GM21381 (cell line): Measurements from ENCODE around the gene DSG1.
"Not testable (repeated sequence)": the region's sequence is repeated elsewhere in the genome, so short reads cannot be mapped to it uniquely, and the experiment has no call there.

Experiments used
- ATAC-seq: cut with Tn5 transposase; IDR thresholded peaks from one replicate; pipeline ENCODE4 v1.9.1; 2021; ENCODE audit warnings: mild to moderate bottlenecking, moderate library complexity; ENCODE audit not compliant: unreplicated experiment

DSG1 gene

DNA sequence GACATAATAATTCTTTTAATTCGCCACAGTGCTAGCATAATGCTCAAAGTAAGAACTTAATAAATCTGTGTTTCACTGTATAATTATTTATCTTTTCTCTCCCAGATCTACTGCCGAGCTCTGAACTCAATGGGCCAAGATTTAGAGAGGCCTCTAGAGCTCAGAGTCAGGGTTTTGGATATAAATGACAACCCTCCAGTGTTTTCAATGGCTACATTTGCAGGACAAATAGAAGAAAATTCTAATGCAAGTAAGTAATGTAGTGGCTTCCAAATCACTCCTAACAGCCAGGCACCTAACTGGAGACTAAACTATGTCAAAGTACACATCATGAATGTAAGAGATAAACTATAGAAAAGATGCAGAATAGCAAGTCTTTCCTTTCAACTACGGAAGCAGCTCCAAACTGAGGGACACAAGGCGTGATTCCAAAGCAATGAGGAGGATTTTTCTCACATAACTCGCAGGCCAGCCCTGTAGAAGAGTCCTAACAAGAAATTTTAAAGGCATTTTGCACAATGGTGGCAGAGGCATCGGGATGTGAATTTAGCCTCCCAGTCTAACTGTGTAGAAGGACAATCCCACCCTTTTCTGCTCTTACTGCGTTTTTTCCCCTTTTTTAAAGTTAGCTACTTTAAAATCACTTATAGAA is 12.0 kb downstream of the DSG1 start:
- ATAC-seq = no peak

DNA sequence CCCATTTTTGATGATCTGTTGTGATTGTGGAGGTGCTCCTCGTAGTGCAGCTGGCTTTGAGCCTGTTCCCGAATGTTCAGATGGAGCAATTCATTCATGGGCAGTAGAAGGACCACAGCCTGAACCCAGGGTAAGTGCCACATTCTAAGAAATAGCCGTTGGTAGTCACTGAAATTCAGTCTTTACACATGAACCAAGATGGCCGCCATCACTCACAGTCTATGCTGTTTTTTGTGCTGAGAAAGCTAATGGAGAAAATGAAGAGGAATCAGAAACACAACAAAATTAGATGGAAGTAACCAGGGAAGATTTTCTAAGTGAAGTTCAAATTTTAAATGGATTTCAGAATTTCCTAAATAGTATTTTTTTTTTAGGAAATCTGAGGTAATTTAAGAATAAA is 25.5 kb downstream of the DSG1 start:
- no peak for ATAC-seq

DNA sequence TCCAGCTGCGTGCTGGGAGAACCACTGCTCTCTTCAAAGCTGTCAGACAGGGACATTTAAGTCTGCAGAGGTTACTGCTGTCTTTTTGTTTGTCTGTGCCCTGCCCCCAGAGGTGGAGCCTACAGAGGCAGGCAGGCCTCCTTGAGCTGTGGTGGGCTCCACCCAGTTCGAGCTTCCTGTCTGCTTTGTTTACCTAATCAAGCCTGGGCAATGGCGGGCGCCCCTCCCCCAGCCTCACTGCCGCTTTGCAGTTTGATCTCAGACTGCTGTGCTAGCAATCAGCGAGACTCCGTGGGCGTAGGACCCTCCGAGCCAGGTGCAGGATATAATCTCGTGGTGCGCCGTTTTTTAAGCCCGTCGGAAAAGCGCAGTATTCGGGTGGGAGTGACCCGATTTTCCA is 35.4 kb downstream of the DSG1 start:
- ATAC-seq = not testable (repeated sequence)

DNA sequence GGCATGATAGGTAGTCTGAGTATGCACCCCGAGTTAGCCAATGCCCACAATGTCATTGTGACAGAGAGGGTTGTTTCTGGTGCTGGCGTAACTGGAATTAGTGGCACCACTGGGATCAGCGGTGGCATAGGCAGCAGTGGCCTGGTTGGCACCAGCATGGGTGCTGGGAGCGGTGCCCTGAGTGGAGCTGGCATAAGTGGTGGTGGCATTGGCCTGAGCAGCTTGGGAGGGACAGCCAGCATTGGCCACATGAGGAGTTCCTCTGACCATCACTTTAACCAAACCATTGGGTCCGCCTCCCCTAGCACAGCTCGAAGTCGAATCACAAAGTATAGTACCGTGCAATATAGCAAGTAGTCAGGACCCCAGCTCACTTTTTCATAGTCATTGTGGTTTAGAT is 37.0 kb downstream of the DSG1 start:
- ATAC-seq = no peak

DNA sequence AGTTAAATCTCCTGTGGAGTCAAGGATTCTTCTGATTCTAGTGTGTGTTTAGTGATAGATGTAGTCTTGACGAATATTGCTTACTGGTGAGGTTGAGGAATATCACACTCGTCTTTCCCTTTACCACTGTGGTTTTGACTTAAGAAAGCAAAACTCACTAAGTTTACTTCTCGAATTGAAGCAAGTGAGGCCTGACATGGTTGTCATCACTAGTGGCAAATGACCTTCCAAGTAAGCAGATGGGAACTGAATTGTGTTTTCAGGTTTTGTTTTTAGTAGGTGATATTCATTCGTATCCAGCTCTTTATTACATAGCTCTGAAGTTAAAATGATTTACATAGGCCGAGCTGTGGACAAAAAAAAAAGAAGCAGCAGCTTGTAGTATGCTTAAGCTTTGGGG is 38.1 kb downstream of the DSG1 start:
- no peak for ATAC-seq

DNA sequence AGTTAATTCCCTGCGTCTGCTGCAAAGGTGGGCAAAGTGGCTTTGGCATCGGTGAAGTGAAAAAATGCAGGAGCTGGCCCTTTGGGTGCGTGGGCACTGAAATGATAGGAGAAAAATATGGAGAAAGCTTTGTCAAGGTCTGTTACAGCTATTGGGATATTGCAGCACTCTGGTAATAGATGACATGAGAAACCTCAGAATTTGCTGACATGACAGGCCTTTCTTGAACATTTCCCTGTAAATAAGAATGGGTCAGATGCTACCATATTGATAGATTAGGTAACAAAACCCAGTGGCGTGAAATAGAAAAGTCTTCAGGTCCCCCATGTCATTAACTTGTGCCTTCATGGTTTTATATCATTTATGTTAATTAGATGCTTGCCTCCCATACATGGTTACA is 46.2 kb downstream of the DSG1 start:
- ATAC-seq = no peak

DNA sequence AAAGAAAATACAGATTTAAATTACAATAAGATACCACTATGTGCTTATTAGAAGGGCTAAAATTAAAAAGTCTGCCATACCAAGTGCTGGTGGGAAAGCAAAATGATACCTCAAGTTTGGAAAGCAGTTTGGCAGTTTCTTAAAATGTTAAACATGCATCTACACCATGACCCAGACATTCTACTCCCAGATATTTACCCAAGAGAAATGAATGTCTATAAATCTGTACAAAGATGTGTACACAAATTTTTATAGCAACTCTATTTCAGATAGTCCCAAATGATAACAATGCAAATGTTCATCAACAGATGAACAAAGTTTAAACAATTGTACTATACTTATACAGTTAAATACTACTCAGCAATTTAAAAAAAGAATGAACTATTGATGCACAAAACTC is 51.5 kb downstream of the DSG1 start:
- no peak for ATAC-seq

DNA sequence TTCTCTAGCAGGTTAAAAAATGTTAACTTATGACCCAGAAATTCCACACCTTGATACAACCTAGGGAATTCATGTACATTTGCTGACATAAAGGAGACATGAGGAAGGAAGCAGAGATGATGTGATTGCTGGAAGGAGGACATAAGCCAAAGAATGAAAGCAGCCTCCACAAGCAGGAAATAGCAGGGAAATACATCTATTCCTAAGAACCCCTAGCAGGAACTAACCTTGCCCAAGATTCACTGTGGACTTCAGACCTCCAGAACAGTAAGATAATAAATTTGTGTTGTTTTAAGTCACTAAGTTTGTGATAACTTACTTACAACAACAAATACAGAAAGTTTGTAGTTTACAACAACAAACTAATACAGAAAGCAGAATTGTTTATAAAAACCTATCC is 54.0 kb downstream of the DSG1 start:
- ATAC-seq = no peak

DNA sequence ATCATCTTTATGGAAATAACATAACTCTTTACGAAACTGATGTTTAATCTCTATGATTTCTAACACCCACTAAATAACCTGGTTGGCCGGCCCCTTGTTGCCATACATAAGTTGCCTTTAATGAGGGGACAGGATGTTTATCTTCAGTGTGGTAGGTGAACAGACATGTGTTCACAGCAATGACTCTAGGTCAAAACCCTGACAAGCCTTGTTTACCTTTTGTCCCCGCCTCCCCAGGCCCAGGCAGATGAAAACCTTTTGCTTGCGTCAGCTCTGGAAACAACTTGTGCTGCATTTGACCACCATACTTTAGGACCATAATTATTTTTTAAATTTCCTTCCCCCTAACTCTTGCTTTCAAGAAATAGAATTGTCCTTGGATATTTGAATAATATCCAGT is 55.7 kb downstream of the DSG1 start:
- ATAC-seq = no peak

DNA sequence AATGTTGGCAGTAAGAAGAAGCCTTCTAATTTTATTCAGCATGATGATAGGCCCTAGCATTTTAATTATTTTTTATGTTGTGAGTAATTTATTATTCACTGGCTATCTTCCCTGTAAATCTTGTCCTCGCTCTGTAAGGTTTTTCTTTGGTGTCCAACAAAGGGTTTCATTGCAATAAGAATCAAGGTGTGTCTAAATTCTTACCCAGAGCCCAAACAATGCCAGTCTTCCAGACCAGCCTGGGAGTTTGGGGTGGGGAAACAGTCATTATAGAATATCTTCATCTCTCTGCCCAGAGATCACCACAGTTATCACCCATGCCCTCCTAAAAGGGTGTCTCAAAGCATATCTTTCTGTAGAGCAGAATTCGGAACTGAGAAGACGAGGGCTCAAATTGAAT is 58.5 kb downstream of the DSG1 start, which contains the start of gene DSG4:
TSS of gene DSG4 (plus strand) at position 301 of the 400 bp plus-strand sequence. CDS start 135 bp downstream, outside the sequence.
- no peak for ATAC-seq

DNA sequence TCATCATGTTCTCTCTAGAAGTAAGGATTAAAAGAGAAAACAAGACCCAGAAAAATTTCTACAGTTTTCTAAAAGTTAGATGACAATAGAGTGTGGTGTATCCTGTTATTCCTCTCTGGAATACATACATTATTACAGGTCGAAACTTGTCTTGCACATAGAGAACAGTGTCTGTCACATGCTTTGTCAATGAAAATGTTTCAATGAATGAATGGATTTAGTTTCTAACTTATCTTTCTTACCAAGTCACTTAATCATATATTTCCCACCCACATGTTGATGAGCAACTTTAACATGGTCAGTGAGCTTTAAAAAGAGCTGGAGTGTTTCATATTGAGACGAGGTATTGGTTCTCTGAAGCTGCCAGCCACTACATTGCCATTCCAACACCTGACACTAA is 63.0 kb downstream of the DSG1 start:
- ATAC-seq = no peak

DNA sequence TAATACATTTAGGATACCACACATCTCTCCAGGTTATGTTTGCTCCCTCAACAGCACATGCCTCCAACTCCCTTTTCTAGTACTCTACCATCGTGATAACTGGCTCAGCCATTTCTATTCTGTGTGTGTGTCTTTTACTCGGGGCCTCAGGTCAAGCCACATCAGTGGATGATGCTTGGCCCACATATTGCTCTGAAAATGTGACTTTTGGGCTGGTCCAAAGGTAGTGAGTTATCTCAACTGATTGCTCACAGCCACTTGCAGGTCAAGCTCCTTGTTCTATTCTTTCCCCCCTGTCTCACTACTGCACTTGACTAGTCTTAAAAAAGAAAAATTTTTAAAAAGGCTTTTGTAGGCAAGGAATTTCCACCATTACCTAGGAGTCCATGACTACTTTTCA is 64.1 kb downstream of the DSG1 start:
- ATAC-seq = no peak

DNA sequence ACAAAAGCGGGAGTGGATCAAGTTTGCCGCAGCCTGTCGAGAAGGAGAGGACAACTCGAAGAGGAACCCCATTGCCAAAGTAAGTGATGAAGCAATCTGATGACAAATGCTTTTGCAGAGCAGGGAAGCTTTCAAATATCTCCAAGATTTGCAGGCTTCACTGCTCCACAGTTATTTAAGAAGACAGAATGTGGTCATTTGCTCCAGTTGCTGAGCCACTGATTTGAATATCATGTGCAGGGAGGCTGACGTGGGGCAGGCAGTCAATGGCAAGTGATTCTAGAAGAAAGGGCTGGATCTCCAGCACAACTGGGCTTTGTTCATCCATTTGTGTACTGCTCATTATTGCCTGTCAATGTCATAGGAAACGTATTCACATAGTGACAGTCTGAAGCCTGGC is 68.8 kb downstream of the DSG1 start:
- ATAC-seq = no peak

DNA sequence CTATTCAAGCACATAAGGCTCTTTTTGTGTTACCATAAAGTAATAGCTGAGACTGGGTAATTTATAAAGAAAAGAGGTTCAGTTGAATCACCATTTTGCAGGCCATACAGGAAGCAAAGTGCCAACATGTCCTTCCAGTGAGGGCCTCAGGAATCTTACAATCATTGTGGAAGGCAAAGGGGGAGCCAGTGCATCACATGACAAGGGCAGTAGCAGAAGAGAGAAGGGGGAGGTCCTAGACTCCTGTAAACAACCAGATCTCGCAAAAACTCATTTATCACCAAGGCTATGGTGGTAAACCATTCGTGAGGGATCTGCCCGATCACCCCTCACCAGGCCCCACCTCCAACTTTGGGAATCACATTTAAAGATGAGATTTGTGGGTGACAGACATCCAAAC is 75.3 kb downstream of the DSG1 start:
- ATAC-seq = no peak

DNA sequence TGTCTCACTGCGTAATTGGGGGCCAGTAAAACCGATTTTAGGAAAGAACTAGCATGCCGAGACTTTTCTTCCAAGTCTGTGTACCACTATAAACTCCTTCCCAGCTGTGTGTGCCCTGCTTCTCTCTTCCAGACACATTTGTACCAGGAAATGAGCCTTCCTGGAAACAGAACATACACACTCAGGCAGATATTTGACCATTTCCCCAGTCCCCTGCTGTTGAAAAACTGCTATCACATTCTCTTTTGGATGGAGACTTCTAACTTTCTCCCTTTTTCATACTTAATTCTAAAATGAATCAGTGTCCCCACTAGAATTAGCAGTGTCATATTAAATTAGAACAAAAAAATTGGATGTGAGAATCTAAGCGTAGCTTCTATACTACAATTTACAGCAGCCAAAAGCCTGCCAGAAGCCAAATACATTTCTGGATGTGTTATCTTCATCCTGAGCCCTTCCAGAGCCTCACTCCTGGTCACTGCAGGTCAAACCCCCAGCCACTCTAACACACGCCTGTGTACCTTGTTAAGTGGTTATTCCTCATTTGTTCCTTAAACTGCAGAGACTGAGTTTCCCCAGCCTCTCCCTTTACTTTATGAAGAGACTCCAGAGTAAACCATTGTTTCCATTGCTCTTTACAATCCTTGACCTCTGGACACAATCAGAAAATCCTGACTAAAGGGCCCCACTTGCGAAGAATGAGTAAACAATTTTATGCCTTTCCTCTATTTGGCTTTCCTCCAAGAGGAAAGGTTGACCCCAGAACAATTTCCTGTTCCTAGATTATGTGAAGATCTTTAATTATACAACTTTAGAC is 79.0 kb downstream of the DSG1 start:
- ATAC-seq = no peak

DNA sequence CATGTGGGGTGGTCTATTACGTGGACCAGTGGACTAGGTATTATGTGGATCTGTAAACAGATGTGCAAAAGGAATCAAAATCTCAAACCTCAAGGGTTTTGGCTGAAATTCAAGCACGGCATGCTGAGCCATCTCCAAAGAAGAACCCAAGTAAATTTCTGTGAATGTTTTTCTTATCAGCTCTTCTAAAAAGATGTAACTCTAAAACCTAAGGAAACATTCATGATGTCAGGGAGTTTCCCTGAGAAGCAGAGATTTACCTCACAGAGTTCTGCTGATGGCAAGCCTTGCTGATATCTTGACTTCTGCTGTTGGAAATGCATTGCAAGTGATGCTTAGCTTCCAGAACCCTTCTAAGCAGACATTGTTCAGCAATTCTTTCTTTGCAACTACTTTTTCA is 80.2 kb downstream of the DSG1 start:
- no peak for ATAC-seq

DNA sequence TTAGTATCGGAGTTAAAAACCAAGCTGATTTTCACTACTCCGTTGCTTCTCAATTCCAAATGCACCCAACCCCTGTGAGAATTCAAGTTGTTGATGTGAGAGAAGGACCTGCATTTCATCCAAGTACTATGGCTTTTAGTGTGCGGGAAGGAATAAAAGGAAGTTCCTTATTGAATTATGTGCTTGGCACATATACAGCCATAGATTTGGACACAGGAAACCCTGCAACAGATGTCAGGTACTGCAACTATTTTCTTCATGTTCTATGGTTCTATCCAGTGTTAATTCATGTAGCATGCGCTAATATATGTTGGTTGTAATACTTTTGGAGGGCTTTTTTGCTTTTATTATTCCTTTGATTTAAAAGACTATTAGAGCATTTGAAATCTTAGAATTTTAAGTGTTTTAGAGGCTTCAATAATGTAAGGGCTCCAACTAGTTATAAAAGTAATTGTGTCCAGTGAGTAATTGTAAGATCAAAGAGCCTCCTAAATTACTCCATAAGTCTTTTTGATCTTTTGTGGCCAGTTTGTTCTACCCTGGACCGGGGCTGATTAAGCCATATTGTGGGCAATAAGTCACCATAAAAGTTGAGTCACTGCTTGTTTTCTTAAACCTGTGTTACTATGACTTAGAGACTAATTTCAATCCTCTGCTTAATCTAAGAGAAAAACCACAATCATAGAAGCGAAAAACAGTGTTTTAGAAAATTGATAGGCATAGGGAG is 81.5 kb downstream of the DSG1 start:
- ATAC-seq = no peak

DNA sequence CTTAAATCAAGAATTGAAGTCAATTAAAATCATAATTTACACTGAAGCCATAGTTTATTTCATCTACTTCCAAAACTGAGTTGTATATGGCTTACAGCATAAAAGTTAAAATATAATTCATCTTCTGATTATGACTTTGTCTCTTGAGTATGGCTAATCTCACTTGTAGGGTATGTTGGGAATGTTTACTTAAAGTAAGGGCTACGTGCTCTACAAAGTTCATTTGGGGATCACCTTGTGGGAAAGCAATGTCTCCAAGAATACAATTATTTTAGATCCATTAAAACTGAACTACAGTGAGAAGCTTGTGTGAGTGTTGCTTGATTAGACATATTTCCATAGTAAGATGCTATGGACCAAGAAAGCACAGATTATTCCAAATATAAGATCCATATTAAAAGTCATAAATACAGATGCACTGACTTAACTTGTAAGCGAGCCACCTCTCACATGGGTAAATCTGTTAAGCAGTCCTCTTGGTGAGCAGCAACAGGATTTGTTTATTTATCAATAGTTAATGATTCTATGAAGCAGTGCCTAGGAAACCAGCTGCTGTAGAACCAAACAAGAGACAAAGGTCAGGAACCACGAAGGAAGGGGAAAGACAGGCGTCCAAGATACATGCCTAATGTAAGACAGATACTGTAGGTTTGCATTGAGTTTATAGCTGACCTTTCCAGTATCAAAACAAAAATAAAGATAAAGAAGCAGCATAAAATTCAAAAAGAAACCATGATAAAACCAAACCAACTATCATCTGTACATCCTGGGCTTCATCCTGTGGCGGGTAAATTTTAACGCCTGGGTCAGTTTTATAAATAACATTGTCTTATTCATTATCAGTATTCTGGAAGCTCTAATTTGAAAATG is 83.4 kb downstream of the DSG1 start:
- ATAC-seq = no peak

DNA sequence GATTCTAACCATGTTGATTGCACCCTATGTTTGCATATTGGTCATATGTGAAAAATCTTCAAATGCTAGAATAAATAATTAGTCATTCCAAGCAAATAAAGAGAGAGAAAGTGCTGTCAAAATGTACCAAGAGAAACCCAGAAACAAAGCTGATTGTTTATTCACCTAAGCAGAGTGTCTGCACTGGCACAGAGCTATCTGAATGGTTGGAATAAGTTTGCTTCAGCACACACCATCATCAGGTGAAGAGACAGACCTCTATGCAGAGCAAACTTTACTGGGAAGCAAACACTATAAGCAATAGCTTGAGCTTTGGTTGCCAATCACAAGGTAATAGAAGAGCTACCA is 84.0 kb downstream of the DSG1 start:
- ATAC-seq = no peak

DNA sequence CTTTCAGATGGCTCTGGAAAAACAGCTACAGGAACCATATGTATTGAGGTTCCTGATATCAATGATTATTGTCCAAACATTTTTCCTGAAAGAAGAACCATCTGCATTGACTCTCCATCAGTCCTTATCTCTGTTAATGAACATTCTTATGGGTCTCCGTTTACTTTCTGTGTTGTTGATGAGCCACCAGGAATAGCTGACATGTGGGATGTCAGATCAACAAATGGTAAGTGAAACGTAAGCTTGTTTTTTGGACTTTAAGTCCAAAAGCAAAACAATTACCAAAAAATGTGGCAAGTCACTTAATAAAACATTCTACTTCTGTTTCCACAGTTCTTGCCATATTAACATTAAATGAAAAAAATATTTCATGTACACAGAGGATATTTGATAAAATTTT is 85.4 kb downstream of the DSG1 start:
- no peak for ATAC-seq
